NCI-H748 treated with DMSO at 0.1 percent for 48 hours (cell line): ENCODE data around the gene CACFD1.

Source experiments
- DNase-seq: peaks from one replicate; lab custom pipeline; 2025; lab: John Stamatoyannopoulos, UW

Gene CACFD1

GRCh38 chr9:133464638-133465037, 4.9 kb downstream of the CACFD1 start:
- no peak for DNase-seq

GRCh38 chr9:133465984-133466383, 6.2 kb downstream of the CACFD1 start:
- DNase-seq: no peak

- no peak for DNase-seq
These were observed 7.3 kb downstream of the CACFD1 start for GRCh38 chr9:133467101-133467500.

GRCh38 chr9:133468374-133468773, 8.6 kb downstream of the CACFD1 start:
- DNase-seq: no peak

GRCh38 chr9:133468777-133469421, 9.1 kb downstream of the CACFD1 start:
- DNase-seq: no peak

- DNase-seq: no peak
These were observed 10.7 kb downstream of the CACFD1 start for GRCh38 chr9:133470427-133470924.

GRCh38 chr9:133470988-133471387, 11.2 kb downstream of the CACFD1 start:
- DNase-seq: no peak

GRCh38 chr9:133471551-133472276, 11.9 kb downstream of the CACFD1 start:
- no peak for DNase-seq

GRCh38 chr9:133472277-133472645, 12.5 kb downstream of the CACFD1 start:
- no peak for DNase-seq

GRCh38 chr9:133472753-133473378, 13.1 kb downstream of the CACFD1 start:
- DNase-seq: no peak

GRCh38 chr9:133473743-133474142, 14.0 kb downstream of the CACFD1 start:
- no peak for DNase-seq

- DNase-seq: no peak
These were observed 14.4 kb downstream of the CACFD1 start for GRCh38 chr9:133474215-133474614.

GRCh38 chr9:133474853-133475252, 15.1 kb downstream of the CACFD1 start:
- no peak for DNase-seq

- DNase-seq: no peak
These were observed 15.7 kb downstream of the CACFD1 start for GRCh38 chr9:133475292-133476012.

GRCh38 chr9:133476036-133476931, 16.5 kb downstream of the CACFD1 start:
- DNase-seq: no peak

GRCh38 chr9:133476941-133477340, 17.2 kb downstream of the CACFD1 start:
- DNase-seq: no peak

GRCh38 chr9:133477461-133477860, 17.7 kb downstream of the CACFD1 start:
- no peak for DNase-seq

GRCh38 chr9:133477992-133478850, 18.4 kb downstream of the CACFD1 start:
- no peak for DNase-seq

- DNase-seq: peak; percentile 58
These were observed 19.3 kb downstream of the CACFD1 start, which contains the start of gene SLC2A6 for GRCh38 chr9:133478851-133479711. SLC2A6 (minus strand) TSS chr9:133479099; CDS start chr9:133479059, 40 bp downstream.
